CD4-positive, alpha-beta T cell treated with Interleukin-6 for 4 hours (primary cell): Measurements from ENCODE around the gene SLC13A1.

ENCODE experiments used
- DNase-seq: peaks from one replicate; pipeline ENCODE4 v3.0.0-alpha.2; 2020; ENCODE audit warnings: mixed read lengths

Gene SLC13A1

GRCh38 chr7:123191132-123191531, 8.6 kb downstream of the SLC13A1 start:
- DNase-seq: no peak

GRCh38 chr7:123190109-123190831, 9.5 kb downstream of the SLC13A1 start:
- no peak for DNase-seq

GRCh38 chr7:123185756-123186155, 14.0 kb downstream of the SLC13A1 start:
- DNase-seq: no peak

GRCh38 chr7:123184271-123184670, 15.5 kb downstream of the SLC13A1 start:
- DNase-seq: no peak

- DNase-seq: no peak
These were observed 16.3 kb downstream of the SLC13A1 start for GRCh38 chr7:123183431-123183830.

DNA sequence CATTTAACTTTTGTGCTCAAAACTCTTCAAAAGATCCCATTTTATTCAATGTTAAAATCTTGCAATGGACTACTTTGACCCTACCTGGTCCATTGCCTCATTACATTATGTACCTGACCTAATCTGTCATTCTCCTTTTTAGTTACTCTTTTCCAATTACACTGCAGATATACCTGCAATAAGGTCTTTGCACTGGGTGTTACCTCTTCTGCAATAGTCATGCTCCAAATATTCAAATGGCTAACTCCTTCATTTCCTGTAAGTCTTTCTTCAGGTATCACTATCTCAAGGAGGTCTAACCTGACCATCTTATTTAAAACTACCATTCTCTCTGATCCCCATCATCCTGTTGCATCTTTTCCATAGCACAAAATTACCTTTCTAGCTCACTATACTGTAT, 22.3 kb downstream of the SLC13A1 start:
- no peak for DNase-seq

DNA sequence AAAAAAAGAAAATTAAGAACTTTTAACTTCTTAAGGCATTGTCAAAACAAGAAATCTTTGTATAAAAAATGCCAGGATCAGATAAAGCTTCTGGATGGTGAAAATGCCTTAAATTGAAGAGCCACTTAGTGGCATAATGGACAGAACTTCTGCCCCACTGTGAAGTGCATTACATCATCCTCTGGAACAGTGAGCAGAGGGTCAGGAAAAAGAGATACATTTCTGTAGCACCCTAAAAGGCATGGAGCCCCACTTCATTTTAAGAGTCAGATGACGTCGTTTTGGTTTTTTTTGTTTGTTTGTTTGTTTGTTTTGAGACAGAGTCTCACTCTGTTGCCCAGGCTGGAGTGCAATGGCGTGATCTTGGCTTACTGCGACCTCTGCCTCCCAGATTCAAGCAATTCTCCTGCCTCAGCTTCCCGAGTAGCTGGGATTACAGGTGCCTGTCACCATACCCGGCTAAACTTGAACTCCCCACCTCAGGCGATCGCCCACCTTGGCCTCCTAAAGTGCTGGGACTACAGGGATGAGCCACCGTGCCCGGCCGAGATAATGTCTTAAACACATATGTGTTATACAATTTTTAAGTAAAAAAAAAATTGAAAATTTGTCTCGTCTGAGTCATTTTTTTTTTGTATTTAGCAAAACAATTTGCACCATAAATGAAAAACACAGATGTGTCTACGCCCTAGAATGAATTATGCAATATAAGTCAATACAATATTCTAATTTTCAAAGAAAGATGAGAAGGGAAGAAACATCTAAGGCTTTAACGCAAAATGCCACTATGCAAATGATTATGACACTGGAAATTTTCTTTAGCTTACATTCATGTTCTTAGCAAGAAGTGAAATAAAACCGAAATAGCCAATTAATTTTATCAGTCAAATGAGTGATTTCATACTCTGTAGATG, 29.2 kb downstream of the SLC13A1 start:
- no peak for DNase-seq

DNA sequence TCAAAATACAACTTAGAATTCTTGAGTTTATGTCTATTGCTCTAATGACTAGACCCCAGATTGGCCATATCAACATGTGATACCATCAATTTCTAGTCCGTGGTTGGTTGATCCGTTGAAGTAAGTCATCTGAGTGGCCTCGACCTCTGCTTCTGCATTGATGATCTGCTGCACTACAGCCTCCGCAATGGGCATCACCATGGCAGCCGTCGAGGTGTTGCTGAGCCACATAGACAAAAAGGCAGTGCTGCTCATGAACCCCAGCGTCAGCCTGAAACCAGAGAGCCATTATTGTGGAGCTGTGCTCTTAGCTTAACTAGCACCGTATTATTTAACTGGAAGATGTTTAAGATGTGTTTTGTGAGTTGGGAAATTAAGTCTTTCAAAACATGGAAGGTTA, 30.7 kb downstream of the SLC13A1 start:
- DNase-seq: no peak

GRCh38 chr7:123157606-123158005, 42.2 kb downstream of the SLC13A1 start:
- DNase-seq: no peak

DNA sequence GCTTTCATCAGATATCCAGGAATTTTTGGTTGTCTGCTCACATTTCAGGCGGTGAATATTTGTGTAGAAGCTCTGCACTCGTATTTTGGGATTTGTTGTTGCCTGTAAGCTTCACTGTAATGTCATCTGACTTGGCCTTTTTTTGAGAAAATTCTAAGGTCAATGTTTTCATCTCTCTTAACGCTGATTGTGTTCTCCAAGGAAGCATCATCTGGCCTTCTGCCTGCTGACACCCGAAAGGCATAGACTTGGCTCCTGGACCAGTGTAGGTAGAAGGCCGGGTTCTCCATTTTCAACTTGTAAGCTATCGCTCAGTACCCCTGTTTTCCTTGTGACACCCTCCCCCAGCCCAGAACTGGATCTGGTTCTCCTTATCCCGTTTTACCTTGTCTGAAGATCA, 44.2 kb downstream of the SLC13A1 start:
- DNase-seq: no peak

DNA sequence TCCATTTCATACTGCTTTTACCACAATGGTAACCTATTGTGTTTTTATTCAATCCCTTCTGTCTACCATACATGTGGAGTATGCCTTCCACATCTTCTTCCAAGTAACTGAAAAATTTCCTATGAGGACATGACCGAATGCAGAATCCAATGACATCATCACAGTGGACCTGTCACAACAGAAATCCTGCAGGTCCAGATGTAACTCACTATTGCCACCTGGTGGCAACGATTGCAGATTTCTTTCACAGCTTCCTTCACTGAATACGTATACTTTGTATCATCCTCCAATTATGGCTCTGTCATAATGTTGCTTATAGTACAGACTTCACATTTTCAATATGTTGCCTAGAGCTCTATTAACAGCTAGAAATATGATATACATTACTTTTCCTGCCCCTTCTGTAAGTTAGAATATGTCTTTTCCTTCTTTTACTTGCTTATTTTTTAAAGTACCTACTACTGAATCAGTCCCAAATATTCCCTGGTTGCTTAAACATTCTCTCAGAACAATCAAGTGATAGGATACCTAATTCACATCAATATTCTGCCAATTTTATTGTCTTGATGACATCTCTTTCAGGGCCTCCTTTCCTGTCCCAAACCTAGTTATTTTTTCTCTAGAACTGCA, 45.4 kb downstream of the SLC13A1 start:
- peak; percentile 12 for DNase-seq

- DNase-seq: no peak
These were observed 48.3 kb downstream of the SLC13A1 start for GRCh38 chr7:123151443-123151842.

DNA sequence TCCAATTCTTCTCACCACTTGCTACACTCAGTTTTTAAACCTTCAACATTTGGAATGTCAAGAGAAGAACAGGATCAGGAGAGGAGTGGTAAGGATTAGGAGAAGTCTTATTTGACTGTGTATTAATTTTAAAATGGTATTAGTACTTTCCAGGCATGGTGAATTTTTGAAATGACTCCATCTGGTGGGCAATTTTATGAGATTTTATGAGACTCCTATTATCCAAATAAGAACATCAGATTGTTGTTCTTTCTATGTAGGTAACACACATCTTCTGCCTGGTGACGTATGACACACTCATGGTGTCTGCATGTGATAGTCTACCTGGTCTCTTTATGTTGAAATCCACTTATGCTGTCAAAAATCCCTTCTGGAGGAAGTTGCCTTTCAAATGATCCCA, 51.0 kb downstream of the SLC13A1 start:
- no peak for DNase-seq

DNA sequence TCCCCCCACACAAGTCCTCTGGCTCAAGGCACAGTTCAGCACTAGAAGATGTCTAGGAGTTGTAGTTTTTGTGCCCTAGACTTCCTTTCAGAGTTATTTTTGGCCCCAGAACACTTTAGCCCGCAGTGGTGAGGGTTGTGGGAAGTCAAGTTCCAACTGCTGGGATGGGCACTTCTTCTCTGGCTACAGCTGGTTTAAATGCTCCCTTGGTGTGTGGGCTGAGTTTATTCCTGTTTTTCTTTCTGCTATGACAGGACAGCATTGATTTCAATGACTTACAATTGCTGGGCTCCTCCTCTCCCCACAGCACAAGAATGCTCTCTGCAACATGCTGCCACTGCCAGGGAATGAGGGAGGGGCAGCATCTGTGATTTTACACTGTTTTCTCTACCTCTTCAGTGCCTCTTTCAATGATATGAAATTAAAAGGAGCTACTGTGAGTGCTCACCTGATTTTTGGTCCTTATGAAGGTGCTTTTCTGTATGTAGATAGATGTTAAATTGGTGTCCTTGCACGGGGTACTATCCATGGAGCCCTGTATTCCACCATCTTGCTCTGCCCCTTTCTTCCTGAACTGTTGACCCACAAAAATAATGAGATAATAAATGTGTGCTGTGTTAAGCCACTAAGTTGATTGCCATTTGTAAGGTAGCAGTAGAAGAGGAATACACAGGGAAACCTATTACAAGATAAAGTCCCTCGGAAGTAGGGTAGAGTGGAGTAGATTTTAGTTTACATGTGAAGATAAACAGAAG, 56.3 kb downstream of the SLC13A1 start:
- no peak for DNase-seq

- no peak for DNase-seq
These were observed 59.2 kb downstream of the SLC13A1 start for GRCh38 chr7:123140561-123140960.

- DNase-seq: no peak
These were observed 63.8 kb downstream of the SLC13A1 start for GRCh38 chr7:123135960-123136359.

DNA sequence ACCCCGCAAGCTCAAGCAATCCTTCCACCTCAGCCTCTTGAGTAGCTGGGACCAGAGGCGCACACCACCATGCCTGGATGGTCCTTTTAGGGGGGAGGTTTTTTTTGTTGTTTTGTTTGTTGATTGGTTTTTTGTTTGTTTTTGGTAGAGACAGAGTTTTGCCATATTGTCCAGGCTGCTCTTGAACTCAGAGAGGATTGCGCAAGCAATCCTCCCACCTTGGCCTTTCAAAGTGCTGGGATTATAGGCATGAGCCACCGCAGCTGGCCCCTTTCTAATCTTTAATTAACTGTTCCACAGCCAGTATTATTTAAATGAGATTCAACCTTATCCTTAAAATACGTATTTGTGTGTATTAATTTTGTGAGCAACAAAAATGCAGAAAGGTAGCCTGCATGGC, 65.8 kb downstream of the SLC13A1 start:
- DNase-seq: no peak

- no peak for DNase-seq
These were observed 67.8 kb downstream of the SLC13A1 start for GRCh38 chr7:123131961-123132360.

DNA sequence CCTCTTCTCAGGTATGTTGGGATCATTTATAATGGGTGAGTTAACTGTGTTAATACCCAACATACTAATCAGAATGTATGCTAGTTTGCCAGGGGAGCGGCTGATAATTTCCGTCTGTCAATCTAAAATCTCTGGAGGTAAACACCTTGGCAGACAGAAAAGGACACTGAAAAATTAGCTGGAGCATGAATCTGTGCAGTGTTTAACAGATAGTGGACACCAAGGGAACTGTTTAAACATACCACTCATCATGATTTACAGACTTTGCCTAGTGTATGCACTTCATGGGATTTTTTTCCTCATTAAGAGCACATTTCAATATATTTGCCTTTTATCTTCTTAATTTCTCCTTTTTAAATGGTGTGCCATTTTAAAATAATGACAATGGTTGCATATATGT, 68.2 kb downstream of the SLC13A1 start:
- DNase-seq: no peak

GRCh38 chr7:123131140-123131539, 68.6 kb downstream of the SLC13A1 start:
- no peak for DNase-seq

DNA sequence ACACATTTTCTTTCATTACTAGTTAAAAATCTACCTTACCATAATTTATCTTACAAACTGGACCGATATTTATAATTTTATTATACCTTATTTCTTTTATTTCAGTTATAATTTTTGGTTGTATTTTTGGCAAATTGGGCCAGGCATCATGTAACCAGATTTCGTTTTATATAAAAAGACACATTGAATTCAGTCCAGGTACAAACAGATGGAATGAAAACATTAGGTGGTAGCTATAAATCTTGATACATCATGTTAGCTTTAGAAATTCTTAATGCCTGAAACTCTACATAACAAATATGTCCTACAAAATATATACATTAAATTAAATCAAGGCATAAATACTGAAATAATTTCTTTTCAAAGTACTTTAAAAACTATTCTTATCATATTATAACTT, 73.1 kb downstream of the SLC13A1 start:
- DNase-seq: no peak

GRCh38 chr7:123126171-123126570, 73.6 kb downstream of the SLC13A1 start:
- DNase-seq: no peak

GRCh38 chr7:123125231-123125630, 74.5 kb downstream of the SLC13A1 start:
- no peak for DNase-seq
